Stimulated activated CD4-positive, alpha-beta T cell treated with anti-CD3 and anti-CD28 coated beads, Interleukin-4, amount 100 ng/mL, for 48 hours (primary cell): ENCODE measurements around the gene RNF112.
A peak's percentile ranks its signal among the peaks of the same experiment; 100 is the strongest.
"Not testable (repeated sequence)": the region's sequence is repeated elsewhere in the genome, so short reads cannot be mapped to it uniquely, and the experiment has no call there.

ENCODE experiments used
- DNase-seq, 2 donors: peaks; one replicate each; pipeline ENCODE4 v3.0.0-alpha.2; 2020; ENCODE audit warnings: low read depth in 2 of 2

The RNF112 gene

DNA sequence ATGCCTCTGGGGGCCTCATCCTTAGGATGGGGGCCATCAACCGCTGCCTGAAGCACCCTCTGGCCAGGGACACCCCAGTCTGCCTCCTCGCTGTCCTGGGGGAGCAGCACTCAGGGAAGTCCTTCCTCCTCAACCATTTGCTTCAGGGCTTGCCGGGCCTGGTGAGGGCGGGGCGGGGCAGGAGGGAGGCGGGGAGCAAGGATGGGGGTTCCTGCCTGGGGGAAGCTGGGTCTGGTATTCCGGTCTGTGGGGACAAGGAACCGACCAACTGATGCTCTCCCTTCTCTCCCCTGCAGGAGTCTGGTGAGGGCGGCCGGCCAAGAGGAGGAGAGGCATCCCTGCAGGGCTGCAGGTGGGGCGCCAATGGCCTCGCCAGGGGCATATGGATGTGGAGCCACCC is 2.0 kb downstream of the RNF112 start:
- DNase-seq: no peak

DNA sequence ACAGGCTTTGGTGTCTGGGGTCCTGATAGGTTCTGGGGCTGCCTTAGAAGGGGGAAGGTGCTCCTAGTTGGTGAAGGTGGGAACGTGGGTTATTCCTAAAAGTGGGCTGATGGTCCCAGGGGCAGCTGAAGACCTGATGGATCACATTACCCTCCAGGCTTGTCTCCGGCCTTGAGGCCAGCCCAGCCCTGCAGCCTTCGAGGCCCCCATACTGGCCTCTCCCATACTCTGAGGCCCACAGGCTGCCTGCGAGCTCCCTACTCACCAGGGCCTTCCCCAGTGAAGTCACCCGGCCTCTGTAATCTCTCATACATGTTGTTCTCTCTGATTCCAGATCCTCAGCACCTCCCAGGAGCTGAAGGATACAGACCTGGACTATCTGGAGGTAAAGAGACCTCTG is 2.7 kb downstream of the RNF112 start:
- DNase-seq: no peak

- no peak for DNase-seq
Measured at GRCh38 chr17:19414396-19415280, 3.6 kb downstream of the RNF112 start.

GRCh38 chr17:19415311-19415710 is 4.3 kb downstream of the RNF112 start:
- no peak for DNase-seq

DNA sequence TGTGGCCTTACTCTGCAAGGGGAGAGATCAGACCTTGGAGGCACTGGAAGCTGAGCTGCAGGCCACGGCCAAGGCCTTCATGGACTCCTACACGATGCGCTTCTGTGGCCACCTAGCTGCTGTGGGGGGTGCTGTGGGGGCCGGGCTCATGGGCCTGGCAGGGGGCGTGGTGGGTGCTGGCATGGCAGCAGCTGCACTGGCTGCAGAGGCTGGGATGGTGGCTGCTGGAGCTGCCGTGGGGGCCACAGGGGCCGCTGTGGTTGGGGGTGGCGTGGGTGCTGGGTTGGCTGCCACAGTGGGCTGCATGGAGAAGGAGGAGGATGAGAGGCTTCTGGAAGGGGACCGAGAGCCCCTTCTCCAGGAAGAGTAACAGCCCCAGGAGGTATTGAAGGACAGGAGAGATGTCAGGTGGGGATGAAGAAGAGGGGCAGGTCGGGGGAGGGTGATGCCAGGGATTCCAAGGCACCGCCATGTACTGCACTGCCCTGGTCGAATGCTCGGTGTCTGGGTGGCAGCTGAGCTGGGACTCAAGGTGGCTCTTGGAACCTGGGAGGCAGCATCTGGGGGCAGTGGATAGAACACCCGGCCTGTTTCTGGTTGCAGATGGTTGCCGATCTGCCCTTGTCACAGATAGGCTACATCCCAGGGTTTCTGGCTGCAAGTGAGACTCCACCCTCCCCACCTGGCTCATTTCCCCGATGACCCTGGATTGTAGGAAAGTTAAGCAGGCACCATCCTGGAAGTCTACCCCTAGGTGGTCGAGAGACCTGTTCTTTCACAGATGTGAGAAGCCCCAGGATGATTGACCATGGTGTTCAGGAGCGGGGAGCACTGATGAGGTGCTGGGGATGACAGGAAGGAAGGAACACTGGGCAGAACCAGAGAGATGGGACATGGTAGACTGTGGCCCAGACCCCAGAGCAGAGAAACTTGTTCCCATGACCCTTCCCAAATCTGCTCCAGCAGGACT is 5.1 kb downstream of the RNF112 start:
- no peak for DNase-seq

DNA sequence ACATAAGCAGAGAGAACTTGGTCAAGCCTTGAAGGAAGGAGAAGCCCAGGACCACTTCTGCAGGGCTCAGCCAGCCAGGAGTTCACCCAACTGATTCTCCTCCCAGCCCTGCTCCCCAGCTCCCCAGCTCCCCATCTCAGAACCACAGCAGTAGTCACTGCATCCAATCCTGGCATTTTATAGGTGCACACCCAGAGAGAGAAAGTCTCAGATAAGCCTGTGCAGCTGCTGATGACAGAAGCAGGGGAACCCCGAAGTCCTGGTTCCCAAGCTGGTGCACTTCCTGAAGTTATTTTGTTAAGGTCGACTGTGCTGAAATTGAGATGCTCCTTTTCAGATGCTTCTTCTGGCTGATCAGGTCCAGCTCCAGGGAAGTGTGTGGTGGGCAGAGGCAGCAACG is 6.6 kb downstream of the RNF112 start:
- no peak for DNase-seq

- DNase-seq: peak in 1 of 2 donors; percentile 4
Measured at GRCh38 chr17:19418251-19418992, 7.4 kb downstream of the RNF112 start.

GRCh38 chr17:19421219-19421618 is 10.2 kb downstream of the RNF112 start:
- no peak for DNase-seq

DNA sequence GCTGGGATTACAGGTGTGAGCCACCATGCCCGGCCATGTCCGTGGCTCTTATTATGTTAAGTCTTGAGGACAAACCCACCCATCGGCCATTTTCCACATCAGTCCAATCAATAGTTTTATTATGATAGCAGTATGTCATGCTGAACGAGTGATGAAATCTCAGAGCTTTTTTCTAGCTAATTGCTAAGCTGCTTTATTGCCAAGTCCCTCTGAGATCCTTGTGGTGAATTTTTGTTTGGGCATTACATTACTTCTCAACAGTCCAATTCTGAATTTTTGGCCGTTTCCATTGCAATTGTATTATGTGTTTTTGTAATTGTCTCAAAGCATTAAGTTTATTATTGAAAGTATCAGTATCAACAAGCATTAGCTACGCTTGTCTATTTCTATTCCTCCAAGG is 10.9 kb downstream of the RNF112 start:
- DNase-seq: no peak

DNA sequence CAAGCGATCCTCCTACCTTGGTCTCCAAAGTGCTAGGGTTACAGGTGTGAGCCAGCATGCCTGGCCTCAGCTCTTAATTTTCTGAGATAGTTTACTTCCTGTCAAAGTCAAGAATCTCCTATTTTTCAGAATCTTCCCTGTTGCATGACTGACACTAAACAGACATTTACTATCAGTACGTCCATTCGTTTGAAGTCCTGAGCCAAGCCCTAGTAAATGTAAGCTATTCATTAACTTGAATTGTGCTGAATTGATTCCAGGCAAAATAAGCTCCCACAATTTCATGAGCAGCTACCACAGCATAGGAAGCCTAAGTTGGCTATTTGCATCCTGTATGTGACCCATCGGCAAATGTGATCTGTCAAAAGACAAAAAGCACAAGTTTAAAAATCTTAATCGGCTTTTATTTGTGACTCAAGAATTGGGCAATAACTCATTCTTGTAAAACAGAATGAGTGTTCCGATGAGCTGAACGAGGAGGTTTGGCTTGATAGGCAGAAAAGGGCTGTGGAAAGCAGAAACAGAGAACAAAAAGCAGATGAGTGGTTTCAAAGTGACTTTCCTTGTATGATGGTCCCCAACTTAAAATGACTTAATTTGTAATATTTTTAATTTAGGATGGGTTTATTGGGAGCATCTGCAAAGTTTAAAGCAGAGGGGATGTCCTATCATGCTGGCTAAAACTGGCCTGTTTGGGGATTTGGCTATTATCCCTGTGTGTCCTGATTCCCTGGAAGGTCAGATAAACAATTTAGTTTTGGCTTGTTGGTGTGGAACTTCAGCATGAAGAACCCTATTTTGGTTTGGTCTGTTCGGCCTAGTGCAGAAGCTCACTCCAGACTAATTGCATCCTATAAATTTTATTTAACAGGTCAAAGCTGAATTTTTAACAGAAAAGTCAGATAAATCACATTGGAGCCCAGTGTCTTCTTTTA is 14.2 kb downstream of the RNF112 start:
- DNase-seq: no peak

DNA sequence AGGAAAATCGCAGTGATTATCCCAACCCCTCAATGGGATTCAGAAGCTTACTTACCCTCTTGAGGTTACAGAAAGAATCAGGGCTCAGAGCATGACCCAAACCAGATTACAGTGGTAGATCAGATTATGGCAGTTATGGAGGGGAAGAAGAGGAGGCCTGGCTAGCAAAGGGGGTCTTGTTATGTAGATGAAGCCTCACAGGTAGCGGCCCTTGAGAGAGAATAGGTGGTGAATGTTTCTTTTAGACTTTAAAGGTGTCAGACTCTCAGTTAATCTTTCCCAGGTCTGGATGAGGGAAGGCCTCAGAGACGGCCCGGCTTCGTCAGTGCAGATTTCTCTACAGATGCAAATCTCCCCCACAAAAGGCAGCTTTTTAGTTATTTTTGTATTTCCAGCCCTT is 15.6 kb downstream of the RNF112 start:
- no peak for DNase-seq

GRCh38 chr17:19431691-19432090 is 20.7 kb downstream of the RNF112 start:
- DNase-seq: no peak

DNA sequence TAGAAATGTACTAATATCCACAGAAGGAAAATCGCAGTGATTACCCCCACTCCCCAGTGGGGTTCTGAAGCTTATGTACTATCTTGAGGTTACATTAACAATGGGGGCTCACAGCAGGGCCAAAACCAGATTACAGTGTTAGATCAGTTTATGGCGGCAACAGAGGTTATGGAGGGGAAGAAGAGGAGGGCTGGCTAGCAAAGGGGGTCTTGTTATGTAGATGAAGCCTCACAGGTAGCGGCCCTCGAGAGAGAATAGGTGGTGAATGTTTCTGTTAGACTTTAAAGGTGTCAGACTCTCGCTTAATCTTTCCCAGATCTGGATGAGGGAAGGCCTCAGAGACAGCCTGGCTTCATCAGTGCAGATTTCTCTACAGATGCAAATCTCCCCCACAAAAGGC is 22.2 kb downstream of the RNF112 start:
- no peak for DNase-seq

GRCh38 chr17:19433727-19434340 is 22.8 kb downstream of the RNF112 start:
- DNase-seq: no peak

DNA sequence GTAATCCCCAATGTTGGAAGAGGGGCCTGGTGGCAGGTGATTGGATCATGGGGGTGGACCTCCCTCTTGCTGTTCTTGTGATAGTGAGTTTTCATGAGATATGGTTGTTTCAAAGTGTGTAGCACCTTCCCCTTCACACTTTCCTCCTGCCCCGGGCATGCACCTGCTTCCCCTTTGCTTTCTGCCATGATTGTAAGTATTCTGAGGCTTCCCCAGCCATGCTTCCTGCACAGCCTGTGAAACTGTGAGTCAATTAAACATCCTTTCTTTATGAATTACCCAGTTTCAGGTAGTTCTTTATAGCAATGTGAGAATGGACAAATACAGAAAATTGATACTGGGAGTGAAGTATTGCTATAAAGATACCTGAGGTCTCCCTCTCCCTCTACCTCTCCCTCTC is 29.4 kb downstream of the RNF112 start:
- DNase-seq: no peak

DNA sequence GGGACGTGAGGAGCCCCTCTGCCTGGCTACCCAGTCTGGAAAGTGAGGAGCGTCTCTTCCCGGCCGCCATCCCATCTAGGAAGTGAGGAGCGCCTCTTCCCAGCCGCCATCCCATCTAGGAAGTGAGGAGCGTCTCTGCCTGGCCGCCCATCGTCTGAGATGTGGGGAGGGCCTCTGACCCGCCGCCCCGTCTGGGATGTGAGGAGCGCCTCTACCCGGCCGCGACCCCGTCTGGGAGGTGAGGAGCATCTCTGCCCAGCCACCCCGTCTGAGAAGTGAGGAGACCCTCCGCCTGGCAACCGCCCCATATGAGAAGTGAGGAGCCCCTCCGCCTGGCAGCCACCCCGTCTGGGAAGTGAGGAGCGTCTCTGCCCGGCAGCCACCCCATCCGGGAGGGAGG is 30.3 kb downstream of the RNF112 start:
- DNase-seq: not testable (repeated sequence)

- DNase-seq: no peak
Measured at GRCh38 chr17:19442731-19443130, 31.7 kb downstream of the RNF112 start.

DNA sequence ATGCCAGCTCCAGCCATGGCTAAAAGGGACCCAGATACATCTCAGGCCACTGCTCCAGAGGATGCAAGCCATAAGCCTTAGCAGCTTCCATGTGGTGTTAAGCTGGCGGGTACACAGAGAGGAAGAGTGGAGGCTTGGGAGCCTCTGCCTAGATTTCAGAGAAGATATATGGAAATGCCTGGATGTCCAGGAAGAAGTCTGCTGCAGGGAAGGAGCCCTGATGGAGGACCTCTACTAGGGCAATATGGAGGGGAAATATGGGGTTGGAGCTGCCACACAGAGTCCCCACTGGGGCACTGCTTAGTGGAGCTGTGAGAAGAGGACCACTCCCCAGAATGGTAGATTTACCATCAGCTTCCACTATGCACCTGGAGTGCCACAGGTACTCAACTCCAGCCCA is 32.1 kb downstream of the RNF112 start:
- DNase-seq: no peak

- no peak for DNase-seq
Measured at GRCh38 chr17:19445105-19445504, 34.1 kb downstream of the RNF112 start.

- not testable (repeated sequence) for DNase-seq
Measured at GRCh38 chr17:19446577-19446976, 35.5 kb downstream of the RNF112 start.
